Measurements from ENCODE around the gene TUSC2.

The TUSC2 gene, protein sequence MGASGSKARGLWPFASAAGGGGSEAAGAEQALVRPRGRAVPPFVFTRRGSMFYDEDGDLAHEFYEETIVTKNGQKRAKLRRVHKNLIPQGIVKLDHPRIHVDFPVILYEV

DNA sequence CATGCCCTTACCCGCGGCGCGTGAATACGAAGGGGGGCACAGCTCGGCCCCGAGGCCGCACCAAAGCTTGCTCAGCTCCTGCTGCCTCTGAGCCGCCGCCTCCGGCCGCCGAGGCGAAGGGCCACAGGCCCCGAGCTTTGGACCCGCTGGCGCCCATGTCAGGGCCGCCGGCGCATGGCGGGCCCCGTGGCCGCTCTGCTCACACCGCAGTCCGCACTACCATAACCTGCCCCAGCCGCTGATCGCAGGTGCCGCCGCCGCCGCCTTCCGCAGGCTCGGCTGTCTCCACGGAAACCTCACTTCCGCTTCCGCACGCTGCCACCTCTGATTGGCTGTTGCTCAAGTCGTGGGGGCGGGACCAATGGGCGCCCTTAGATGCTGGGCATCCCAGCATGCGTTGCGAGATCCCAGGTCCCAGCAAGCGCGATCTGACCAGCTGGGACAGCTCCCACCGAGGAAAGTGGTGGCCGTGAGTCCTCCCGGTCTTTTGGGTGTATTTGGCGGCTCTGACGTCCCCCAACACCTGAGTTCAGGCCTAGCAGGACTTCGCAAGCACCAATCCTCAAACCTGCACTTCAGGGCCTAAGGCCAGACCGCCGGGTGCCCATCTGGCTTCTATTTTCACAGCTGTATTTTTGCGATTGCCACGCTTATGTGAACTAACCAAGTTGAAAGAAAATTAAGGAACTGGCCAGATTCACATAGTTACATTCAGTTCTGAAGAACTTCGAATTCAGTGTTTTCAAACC lies at the start of gene TUSC2:
TSS of gene TUSC2 (minus strand) at position 281 of the 749 bp plus-strand sequence. CDS start at position 157, 124 bp downstream.
- no peak for FAIRE-seq

GRCh38 chr3:50375258-50375931 lies 47.4 kb upstream of the TUSC2 start:
- FAIRE-seq = no peak

DNA sequence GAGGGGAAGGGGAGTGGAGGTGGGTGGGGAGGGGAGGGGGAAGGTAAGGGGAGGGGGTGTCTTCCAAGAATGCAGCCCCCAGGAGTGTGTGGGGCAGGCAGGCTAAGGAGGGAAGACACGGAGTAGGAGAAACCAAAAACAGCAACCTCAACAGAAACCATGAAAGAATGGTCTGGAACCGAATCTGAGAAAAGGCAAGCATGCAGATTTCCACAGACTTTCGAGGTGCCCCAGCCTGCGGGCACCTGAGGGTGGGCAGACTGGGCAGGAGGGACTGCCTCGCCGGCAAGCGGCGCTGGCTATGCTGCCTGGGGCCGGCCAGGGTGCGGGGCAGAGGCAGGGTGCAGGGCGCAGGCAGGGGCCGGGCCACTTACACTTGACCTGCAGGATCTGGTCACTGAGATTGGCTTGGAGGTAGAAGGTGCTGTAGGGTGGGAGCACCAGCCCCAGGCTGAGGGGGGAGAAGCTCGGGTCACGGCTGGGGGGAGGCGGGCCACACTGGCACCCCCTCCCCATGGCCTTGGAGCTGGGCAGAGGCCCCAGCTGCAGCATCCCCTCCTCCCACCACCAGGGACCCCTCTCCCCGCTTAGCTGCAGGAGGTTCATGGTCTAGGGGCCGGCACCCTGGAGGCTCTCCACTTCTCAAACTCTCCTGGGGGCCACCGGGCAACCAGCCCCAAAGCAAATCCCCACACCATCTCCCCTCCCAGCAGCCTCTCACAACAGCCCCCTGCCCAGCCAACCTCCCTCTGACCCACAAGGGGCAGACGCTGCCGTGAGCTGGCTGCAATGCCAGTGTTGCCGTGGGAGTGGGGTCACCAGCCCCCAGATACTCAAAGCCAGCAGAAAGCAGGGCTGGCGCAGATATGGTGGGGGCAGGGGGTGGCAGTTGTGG lies 46.6 kb upstream of the TUSC2 start:
- no peak for FAIRE-seq

GRCh38 chr3:50373146-50374051 lies 45.4 kb upstream of the TUSC2 start:
- FAIRE-seq = no peak

DNA sequence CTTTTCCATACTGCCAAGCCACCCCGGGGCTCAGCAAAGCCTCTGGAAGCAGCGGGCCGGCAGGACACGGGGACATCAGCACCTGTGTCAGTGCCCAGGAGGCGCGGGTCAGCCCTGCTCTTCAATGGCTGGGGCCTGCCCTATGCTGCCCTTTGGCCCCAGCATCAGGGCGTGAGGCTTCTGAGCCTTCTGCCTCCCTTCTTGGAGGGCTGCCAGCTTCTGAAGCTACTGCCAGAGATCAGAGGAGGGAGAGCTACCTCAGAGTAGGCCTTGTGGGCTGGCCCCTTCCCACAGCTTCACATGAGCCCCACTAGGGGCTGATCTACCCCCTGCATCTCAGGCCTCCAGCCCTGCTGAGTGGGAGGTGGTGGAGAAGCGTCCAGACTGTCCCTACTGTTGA lies 44.3 kb upstream of the TUSC2 start:
- FAIRE-seq = no peak

DNA sequence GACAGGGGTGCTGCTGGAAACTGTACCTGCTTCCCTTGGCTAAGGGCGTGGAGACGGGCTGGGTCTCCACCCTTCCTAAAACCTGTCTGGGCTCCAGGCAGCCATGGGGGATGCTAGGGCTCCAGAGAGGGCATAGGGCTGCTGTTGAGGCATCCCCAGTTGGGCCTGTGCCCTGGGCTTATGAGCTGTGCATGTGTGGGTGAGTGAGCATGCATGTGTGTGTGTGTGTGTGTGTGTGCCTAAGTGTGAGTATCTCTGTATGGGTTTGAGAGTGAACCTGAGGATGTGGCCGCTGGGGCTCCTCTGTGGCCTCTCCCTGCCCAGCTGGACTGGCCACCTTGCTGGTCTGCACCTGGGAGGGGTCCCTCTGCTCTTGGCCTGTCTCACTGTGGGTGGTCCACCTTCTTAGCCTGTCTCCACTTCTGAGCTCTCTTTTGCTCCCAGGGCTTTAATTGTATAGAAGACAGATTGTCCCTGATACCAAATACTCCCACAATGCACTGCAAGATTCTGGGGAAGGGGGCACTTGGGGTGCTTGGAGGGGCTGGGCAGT lies 43.2 kb upstream of the TUSC2 start:
- FAIRE-seq = no peak

GRCh38 chr3:50370594-50370993 lies 42.6 kb upstream of the TUSC2 start:
- no peak for FAIRE-seq

GRCh38 chr3:50369012-50369670 lies 41.1 kb upstream of the TUSC2 start:
- no peak for FAIRE-seq

GRCh38 chr3:50365842-50366220 lies 37.8 kb upstream of the TUSC2 start:
- FAIRE-seq = no peak

DNA sequence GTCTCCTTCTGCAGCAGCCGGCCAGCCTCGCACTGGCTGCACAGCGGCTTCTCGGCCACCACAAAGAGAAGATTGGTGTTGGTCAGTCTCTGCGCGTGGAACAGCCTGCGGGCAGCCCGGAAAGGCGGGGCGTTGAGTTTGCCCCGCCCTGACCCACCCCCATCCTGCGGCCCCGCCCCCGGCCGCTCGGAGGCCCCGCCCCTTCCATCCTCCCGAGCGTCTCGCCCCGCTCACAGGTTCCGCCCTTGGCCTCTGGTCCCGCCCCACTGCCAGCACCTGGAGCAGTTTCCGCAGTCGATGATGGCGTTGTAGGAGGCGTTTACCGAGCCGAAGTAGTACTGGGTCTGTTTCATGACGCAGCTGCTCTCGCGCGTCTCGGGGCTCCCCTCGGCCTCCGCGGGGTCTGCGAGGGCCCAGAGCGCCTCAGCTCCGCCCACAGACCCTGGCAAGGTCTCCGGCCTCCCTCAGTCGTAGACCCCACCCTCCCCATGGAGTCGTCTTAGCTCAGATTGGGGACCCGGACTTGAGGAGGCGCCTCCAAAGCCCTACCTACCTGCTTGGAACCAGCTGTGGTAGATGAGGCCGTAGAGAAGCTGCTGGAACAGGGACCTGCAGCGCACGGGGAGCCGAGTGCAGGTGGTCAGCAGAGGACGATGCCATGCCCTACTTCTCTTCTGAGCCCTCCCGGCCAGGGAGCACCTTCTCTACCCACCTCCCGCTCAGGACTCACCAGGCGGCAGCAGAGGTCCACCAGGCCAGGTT lies 37.2 kb upstream of the TUSC2 start:
- FAIRE-seq = no peak

- FAIRE-seq = no peak
These were observed 36.6 kb upstream of the TUSC2 start for GRCh38 chr3:50364573-50365079.

DNA sequence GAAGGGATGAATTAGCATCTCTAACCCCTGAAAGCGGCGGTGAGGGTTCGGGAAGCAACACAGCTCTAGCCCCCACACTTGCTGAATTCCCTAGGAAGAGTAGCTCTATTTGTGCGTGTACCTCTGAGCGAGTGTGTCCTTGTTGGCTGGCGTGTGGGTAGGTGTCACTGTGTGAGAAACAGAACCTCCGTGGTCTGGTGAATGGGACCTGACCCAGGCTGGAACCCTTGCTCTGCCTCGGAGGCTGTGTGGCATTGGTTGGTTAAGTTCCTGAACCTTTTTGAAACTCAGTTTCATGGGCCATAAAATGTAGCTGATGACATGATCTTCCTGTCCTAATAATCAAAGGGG lies 31.7 kb upstream of the TUSC2 start:
- no peak for FAIRE-seq

GRCh38 chr3:50358911-50359759 lies 31.1 kb upstream of the TUSC2 start, which contains the start of gene TMEM115:
TSS of gene TMEM115 (minus strand) at chr3:50359521. CDS start at chr3:50359063, 458 bp downstream.
- FAIRE-seq = peak; percentile 47

- FAIRE-seq = no peak
These were observed 30.4 kb upstream of the TUSC2 start for GRCh38 chr3:50358355-50358910.

DNA sequence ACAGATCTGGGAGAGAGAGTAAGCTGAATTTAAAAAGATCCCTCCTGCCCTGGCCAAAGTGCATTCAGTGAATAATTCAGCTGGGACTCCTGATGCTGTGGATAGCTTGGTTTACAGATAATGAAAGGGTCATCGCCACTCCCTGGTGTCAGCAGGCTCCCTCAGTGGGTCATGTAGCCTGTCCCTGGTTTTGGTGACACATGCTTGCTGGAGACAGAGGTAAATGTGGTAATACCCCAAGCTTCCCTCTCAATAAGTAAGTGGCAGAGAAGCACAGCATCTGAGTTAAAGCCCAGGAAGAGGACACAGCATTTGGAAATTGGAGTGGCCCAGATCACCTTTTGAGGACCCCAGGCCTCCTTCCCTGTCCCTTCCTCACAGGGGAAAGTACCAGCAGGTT lies 29.5 kb upstream of the TUSC2 start:
- no peak for FAIRE-seq

DNA sequence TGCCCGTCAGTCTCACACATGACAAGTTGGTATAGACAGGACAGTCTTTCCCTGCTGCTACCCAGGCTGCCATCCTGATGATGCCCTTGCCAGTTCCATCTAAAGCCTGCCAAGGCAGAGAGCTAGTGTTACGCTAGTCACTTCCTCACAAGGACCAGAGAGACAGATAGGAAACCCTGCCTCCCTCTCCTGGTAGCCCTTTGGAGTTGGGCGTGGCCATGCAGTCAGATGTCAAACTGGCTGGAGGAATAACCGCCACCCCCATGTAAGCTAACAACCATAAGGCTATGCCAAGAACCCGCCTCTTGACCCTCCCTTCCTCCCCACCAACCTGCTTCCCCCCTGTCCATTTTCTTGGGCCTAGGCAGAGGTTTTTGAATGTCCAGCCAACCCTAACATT lies 28.5 kb upstream of the TUSC2 start:
- no peak for FAIRE-seq

- no peak for FAIRE-seq
These were observed 28.0 kb upstream of the TUSC2 start for GRCh38 chr3:50355829-50356552.

DNA sequence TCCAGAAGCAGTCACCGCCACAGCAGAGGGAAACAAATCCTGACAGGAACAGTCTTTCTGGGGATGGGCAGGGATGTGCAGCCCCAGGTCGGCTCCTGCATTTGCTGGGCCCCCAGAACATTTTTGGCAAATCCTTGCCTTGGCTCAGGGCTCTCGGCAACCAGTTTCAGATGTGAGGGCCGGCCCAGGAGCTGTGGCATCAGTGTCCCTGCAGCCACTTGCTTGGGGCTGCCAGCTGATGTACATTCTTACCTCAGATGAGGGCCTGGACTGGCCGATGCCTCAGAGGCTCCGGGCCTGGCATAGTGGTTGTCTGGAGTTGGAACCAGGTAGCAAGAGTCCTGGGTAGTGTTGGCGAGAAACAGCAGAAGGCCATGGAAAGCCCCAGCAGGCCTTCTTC lies 26.8 kb upstream of the TUSC2 start:
- no peak for FAIRE-seq
